GM19328 (cell line): ENCODE measurements around the gene PDCD10.
A peak's percentile ranks its signal among the peaks of the same experiment; 100 is the strongest.

Source experiments
- ATAC-seq: cut with Tn5 transposase; IDR thresholded peaks from one replicate; pipeline ENCODE4 v1.9.1; 2021; ENCODE audit warnings: mild to moderate bottlenecking, moderate library complexity; ENCODE audit not compliant: unreplicated experiment

Gene PDCD10

GRCh38 chr3:167684388-167684993, 50.2 kb downstream of the PDCD10 start:
- peak; percentile 75 for ATAC-seq

- ATAC-seq: no peak
Observed at GRCh38 chr3:167679526-167679925, 55.2 kb downstream of the PDCD10 start.

GRCh38 chr3:167675848-167676247, 58.8 kb downstream of the PDCD10 start:
- no peak for ATAC-seq

GRCh38 chr3:167673221-167673620, 61.5 kb downstream of the PDCD10 start:
- no peak for ATAC-seq

GRCh38 chr3:167671878-167672427, 62.7 kb downstream of the PDCD10 start:
- ATAC-seq: no peak

- no peak for ATAC-seq
Observed at GRCh38 chr3:167669699-167670098, 65.0 kb downstream of the PDCD10 start.

- no peak for ATAC-seq
Observed at GRCh38 chr3:167668651-167669050, 66.0 kb downstream of the PDCD10 start.

GRCh38 chr3:167666563-167666962, 68.1 kb downstream of the PDCD10 start:
- no peak for ATAC-seq

GRCh38 chr3:167662919-167663400, 71.7 kb downstream of the PDCD10 start:
- no peak for ATAC-seq

- ATAC-seq: no peak
Observed at GRCh38 chr3:167657684-167658225, 76.9 kb downstream of the PDCD10 start.

- ATAC-seq: no peak
Observed at GRCh38 chr3:167656821-167657220, 77.9 kb downstream of the PDCD10 start.

GRCh38 chr3:167653760-167654159, 80.9 kb downstream of the PDCD10 start, which contains the start of gene WDR49:
WDR49 (minus strand) TSS chr3:167653942; CDS start chr3:167653425, 517 bp downstream.
- no peak for ATAC-seq

GRCh38 chr3:167653155-167653554, 81.5 kb downstream of the PDCD10 start:
- no peak for ATAC-seq

- no peak for ATAC-seq
Observed at GRCh38 chr3:167651826-167652225, 82.9 kb downstream of the PDCD10 start.

GRCh38 chr3:167650459-167650858, 84.2 kb downstream of the PDCD10 start:
- ATAC-seq: no peak

- no peak for ATAC-seq
Observed at GRCh38 chr3:167649746-167650145, 84.9 kb downstream of the PDCD10 start.

GRCh38 chr3:167644611-167645010, 90.1 kb downstream of the PDCD10 start:
- ATAC-seq: no peak
